ENCODE data around the gene CELF2. TPM values are rescaled to one million over a fixed set of nuclear protein-coding genes. Genes with fewer than 3 reads are reported as not detected.
"Not testable (repeated sequence)": the region's sequence is repeated elsewhere in the genome, so short reads cannot be mapped to it uniquely, and the experiment has no call there.

The CELF2 gene
- total RNA-seq, 1 experiment from 2014 or later = 0.77 TPM

DNA sequence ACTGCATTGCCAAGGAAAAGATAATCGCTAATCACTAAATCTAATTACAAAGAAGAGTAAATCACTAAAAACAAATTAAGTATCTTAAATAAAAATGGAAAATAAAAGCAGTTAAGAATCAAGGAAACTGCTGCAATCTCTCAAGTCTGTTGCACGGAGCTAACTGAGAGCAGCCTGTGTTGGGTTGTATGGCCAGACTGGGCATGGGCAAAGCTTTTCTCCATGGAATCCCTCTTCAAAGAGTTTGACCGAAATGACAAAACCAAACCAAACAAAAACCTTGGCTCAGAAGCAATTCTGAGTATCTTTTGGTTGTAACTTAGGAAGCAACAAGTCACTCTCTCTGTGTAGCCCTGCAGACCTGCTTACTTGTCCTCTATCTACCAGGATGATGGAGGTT is 78.8 kb downstream of the CELF2 start:
- DNase-seq (ENCODE audit: low spot score) = no peak

- no peak for DNase-seq (ENCODE audit: low spot score)
These were observed 80.0 kb downstream of the CELF2 start for GRCh38 chr10:11097686-11098085.

DNA sequence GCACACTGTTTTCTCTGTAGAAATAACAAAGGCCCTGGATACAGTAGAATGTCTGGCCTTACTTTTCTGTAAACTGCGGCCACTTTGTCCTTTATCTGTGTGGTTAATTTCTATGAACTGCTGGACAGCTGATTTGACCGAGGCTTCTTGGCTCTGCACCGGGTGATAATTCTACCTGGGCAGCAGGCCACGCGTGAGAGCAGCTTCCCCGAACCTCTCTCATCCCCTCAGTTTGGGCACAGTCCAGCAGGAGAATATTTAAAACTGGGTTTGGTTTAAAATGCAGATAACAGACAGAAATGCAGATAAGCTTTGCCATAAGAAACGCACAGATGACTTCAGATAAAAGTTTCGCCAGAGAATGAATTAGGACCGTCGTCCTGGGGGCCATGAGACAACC is 81.0 kb downstream of the CELF2 start:
- DNase-seq (ENCODE audit: low spot score) = no peak

DNA sequence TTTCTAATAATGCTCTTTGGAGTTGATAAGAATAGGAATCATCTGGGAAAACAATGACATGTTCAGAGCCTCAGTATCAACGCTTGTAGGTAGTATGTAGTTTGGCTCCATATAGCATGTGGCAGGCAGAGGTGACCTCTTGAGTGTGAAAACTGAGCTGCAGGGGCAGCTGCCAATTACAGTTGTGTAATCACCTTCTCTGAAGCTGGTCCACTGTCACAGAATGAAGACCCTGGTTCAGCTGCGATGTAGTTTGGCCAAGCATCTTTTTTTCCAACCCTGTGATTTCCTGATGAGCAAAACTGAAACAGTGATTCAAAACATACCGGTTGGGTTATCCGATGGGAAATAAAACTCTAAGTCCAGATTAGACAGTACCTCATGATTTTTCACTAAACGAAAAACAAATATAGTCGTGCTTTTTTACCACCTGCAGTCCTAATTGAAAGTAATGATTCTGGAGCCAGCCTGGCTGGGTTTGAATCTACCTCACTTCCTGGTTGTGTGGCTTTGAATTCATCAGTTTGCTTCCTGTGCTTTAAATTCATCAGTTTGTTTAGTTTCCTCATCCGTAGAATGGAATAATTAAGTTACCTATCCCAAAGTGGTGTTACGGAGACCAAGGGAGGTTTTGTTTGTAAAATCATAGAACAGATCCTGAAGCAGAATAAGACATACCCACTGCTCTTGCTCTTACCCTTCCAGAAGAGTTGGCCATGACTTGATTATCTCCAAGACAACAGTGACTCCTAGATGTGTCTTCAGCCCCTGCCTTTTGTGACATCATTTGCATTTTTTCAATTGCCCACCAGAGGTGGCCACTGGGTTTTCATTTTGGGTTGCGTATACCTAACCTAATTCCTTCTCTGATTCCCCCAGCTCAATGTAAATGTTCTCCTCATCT is 87.4 kb downstream of the CELF2 start:
- DNase-seq (ENCODE audit: low spot score) = no peak

- no peak for DNase-seq (ENCODE audit: low spot score)
These were observed 88.0 kb downstream of the CELF2 start for GRCh38 chr10:11105676-11106004.

DNA sequence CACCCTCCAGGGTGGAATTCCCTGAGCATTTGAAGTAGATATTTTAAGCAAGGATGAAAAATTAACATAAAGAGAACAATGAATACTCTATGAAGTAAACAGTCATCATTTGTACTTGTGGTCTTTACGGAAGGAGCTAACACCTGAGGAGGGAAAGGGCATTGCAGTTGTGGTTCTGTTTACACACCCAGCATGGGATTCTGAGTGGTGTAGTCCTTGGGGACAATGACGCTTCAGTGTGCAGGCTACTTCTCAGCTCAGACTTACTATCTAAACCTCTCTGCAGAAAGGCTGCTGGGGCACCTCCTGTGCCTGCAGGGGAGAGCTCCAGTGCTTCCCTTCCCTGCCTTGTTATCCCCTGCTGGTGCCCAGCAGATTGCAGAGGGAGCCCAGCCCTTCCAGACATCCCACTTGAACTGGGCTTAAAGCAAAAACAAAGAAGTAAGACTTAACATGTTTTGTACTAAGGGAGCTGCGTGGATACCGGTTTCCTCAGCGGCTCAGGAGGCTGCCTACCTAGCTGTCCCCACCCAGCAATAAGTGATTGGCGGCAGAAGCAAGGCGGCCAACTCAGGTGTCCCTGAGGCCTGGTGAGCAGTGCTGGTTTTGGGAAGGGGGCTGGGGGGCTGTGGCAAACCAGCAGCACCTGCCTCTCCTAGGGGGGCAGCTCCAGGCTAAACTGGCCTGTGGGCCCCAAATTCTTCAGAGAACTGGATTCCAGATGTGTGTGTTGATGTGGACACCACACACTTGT is 89.1 kb downstream of the CELF2 start:
- no peak for DNase-seq (ENCODE audit: low spot score)

DNA sequence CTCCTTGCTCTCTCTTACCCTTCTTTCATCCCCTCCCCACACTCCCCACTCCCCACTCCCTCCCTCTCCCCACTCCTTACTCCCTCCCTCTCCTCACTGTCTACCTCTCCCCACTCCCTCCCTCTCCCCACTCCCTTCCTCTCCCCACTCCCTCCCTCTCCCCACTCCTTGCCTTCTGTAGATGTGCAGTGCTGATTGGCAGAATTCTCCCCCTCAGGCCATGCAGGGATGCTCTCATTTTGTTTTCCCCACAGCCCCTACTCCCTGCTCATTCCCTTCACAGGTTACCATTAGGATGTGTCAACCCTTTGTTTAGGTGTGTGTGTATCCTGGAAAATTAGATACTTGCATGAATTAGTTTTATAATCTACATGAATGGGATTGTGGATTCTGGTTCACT is 90.3 kb downstream of the CELF2 start:
- no peak for DNase-seq (ENCODE audit: low spot score)

GRCh38 chr10:11108356-11108755 is 90.7 kb downstream of the CELF2 start:
- no peak for DNase-seq (ENCODE audit: low spot score)

GRCh38 chr10:11109590-11109989 is 91.9 kb downstream of the CELF2 start:
- no peak for DNase-seq (ENCODE audit: low spot score)

DNA sequence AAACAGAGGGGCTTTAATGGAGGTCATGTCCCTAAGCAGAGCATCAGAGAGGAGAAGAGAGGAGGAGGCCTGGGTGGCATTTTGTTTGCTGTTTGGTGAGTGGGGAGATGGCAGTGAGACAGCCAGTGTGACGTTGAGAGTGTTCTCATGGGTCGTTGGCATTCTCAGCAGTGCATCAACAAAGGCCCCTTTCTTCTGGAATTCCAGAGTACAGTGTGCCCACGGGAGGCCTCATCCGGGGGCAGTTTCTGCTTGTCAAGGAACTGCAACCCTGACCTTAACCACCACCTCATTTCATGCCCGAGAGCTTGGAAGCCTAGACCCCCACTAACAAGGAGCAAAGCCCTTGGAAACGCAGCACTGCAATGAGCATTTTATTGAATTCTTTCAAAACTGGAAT is 92.9 kb downstream of the CELF2 start:
- no peak for DNase-seq (ENCODE audit: low spot score)

DNA sequence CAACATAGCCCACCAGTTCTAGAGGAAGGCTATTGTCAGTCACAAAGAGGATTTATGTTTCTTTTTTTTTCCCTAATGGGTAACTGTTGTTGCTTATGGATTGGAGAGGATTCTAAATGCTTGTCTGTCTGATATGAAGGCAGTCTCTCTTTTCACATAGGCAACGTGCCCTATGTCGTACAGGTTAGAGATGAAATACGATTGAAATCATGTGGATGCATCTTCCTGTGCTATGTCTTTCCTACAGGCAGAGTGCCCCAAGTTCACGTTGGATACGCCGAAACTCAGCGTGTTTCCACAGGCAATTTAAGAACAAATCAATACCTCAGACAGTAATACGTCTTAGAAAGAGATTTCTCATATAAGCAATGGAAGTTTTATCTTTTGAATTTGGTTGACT is 93.8 kb downstream of the CELF2 start:
- DNase-seq (ENCODE audit: low spot score) = no peak

GRCh38 chr10:11112718-11113117 is 95.0 kb downstream of the CELF2 start:
- DNase-seq (ENCODE audit: low spot score) = no peak

- no peak for DNase-seq (ENCODE audit: low spot score)
These were observed 95.5 kb downstream of the CELF2 start for GRCh38 chr10:11113156-11113555.

GRCh38 chr10:11114269-11114668 is 96.6 kb downstream of the CELF2 start:
- DNase-seq (ENCODE audit: low spot score) = no peak

DNA sequence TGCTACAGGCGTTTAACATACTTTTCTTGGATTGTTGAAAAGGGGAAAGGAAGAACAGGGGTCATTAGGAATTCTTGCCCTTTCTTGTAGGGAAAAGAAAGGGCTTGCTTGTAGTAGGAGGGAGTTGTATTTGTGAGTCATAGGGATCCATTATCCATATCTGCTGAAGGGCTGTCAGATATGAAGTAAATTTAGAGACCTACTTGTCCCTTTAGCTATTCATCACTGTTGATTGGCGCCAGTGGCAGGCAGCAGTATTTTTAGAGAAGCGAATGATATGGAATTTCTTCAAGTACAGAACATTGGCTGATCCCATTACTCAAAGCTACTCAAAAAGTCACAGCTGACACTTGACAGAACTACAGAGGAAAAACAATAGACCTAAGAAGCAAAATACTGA is 97.7 kb downstream of the CELF2 start:
- DNase-seq (ENCODE audit: low spot score) = no peak

GRCh38 chr10:11116361-11116760 is 98.7 kb downstream of the CELF2 start:
- DNase-seq (ENCODE audit: low spot score) = no peak

GRCh38 chr10:11116817-11117216 is 99.1 kb downstream of the CELF2 start:
- no peak for DNase-seq (ENCODE audit: low spot score)

DNA sequence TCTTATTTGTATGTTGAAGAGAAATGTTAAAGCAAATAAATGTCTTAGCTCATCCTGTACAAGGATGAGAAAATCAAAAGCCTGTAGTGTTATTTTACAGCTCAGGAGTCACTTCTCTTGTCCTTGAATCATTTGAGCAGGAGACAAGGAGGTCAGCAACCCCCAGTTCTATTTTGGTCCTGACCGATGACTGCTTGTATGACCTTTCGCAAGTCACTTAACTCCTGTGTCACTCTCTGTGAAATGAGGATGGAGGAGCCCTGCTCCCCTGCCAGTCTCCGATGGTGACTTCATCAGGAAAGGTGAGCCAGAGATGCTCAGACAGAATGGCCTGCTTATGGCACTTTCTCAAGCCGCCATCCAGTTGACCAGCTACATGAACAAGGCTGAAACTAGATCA is 101.0 kb downstream of the CELF2 start:
- no peak for DNase-seq (ENCODE audit: low spot score)

GRCh38 chr10:11119843-11120242 is 102.2 kb downstream of the CELF2 start:
- no peak for DNase-seq (ENCODE audit: low spot score)

- no peak for DNase-seq (ENCODE audit: low spot score)
These were observed 103.0 kb downstream of the CELF2 start for GRCh38 chr10:11120711-11121110.

GRCh38 chr10:11123892-11124291 is 106.2 kb downstream of the CELF2 start:
- DNase-seq (ENCODE audit: low spot score) = not testable (repeated sequence)

- no peak for DNase-seq (ENCODE audit: low spot score)
These were observed 107.3 kb downstream of the CELF2 start for GRCh38 chr10:11125004-11125403.

GRCh38 chr10:11127017-11127416 is 109.3 kb downstream of the CELF2 start:
- not testable (repeated sequence) for DNase-seq (ENCODE audit: low spot score)
